ENCODE results near the gene SERPINA5. TPM values are rescaled to one million over a fixed set of nuclear protein-coding genes. Genes with fewer than 3 reads are reported as not detected.

The SERPINA5 gene
- total RNA-seq, 3 donors from 2014 or later (not counting 1 experiment from before 2014, with no cell fraction given), result not detected

GRCh38 chr14:94578712-94579111, 2.5 kb upstream of the SERPINA5 start:
- Histone ChIP-seq H3K4me1 (ENCODE audit: control insufficient read depth, insufficient read depth, low read length) (no peaks in the 10 kb centered on the region), H3K27ac (ENCODE audit: low read length) (no peak overlapping the region), H3K9me3 (ENCODE audit: control insufficient read depth, insufficient read depth, low read length) (no peaks in the 10 kb centered on the region), H3K27me3 (ENCODE audit: control insufficient read depth, insufficient read depth, low read length) (no peaks in the 10 kb centered on the region), H3K4me3 (ENCODE audit: low read length) (no peak overlapping the region), H3K36me3 (ENCODE audit: control insufficient read depth, insufficient read depth, low read length) (no peaks in the 10 kb centered on the region)
- intact Hi-C loops (cut with micrococcal nuclease), result no loop called here
- 82% methylated on average over 6 of the region's 6 CpGs for WGBS (ENCODE audit: insufficient coverage)
- TF ChIP-seq CTCF (IDR thresholded peaks at IDR 0.05), result no peak
- no peaks in the 10 kb centered on the region for H3K36me3 Mint-ChIP-seq
- DNase-seq (no peak), ATAC-seq (no peak)
- H3K4me1 Mint-ChIP-seq, result no peaks in the 10 kb centered on the region
- H3K4me3 Mint-ChIP-seq, result no peak overlapping the region
- H3K9me3 Mint-ChIP-seq, result no peaks in the 10 kb centered on the region
- no peaks in the 10 kb centered on the region for H3K27me3 Mint-ChIP-seq (ENCODE audit: low read depth in 2 of 2)
- no peak overlapping the region for H3K27ac Mint-ChIP-seq

- TF ChIP-seq CTCF (IDR thresholded peaks at IDR 0.05), result no peak
- Histone ChIP-seq H3K4me3 (ENCODE audit: low read length) (no peak overlapping the region), H3K4me1 (ENCODE audit: control insufficient read depth, insufficient read depth, low read length) (no peaks in the 10 kb centered on the region), H3K27ac (ENCODE audit: low read length) (no peak overlapping the region), H3K36me3 (ENCODE audit: control insufficient read depth, insufficient read depth, low read length) (no peaks in the 10 kb centered on the region), H3K27me3 (ENCODE audit: control insufficient read depth, insufficient read depth, low read length) (no peaks in the 10 kb centered on the region), H3K9me3 (ENCODE audit: control insufficient read depth, insufficient read depth, low read length) (no peaks in the 10 kb centered on the region)
- no peaks in the 10 kb centered on the region for H3K36me3 Mint-ChIP-seq
- 93% methylated on average over 7 of the region's 7 CpGs for WGBS (ENCODE audit: insufficient coverage)
- H3K4me3 Mint-ChIP-seq, result no peak overlapping the region
- no peak for DNase-seq
- no peaks in the 10 kb centered on the region for H3K9me3 Mint-ChIP-seq
- H3K27me3 Mint-ChIP-seq (ENCODE audit: low read depth in 2 of 2), result no peaks in the 10 kb centered on the region
- H3K27ac Mint-ChIP-seq, result no peak overlapping the region
- intact Hi-C loops (cut with micrococcal nuclease), result no loop called here
- no peaks in the 10 kb centered on the region for H3K4me1 Mint-ChIP-seq
- ATAC-seq, result no peak
Measured at GRCh38 chr14:94582199-94582750, 1.0 kb downstream of the SERPINA5 start.

GRCh38 chr14:94582851-94583250, 1.6 kb downstream of the SERPINA5 start:
- H3K27ac ChIP-seq (ENCODE audit: low read length), result no peak overlapping the region
- Mint-ChIP-seq H3K4me3 (no peak overlapping the region), H3K4me1 (no peaks in the 10 kb centered on the region), H3K27me3 (ENCODE audit: low read depth in 2 of 2) (no peaks in the 10 kb centered on the region), H3K36me3 (no peaks in the 10 kb centered on the region), H3K27ac (no peak overlapping the region), H3K9me3 (no peaks in the 10 kb centered on the region)
- H3K4me1 ChIP-seq (ENCODE audit: control insufficient read depth, insufficient read depth, low read length), result no peaks in the 10 kb centered on the region
- TF ChIP-seq CTCF (IDR thresholded peaks at IDR 0.05), result no peak
- H3K4me3 ChIP-seq (ENCODE audit: low read length), result no peak overlapping the region
- no peak for DNase-seq
- H3K36me3 ChIP-seq (ENCODE audit: control insufficient read depth, insufficient read depth, low read length), result no peaks in the 10 kb centered on the region
- no peaks in the 10 kb centered on the region for H3K27me3 ChIP-seq (ENCODE audit: control insufficient read depth, insufficient read depth, low read length)
- ATAC-seq, result no peak
- WGBS (ENCODE audit: insufficient coverage), result 91% methylated on average over 3 of the region's 3 CpGs
- intact Hi-C loops (cut with micrococcal nuclease), result no loop called here
- H3K9me3 ChIP-seq (ENCODE audit: control insufficient read depth, insufficient read depth, low read length), result no peaks in the 10 kb centered on the region

DNA sequence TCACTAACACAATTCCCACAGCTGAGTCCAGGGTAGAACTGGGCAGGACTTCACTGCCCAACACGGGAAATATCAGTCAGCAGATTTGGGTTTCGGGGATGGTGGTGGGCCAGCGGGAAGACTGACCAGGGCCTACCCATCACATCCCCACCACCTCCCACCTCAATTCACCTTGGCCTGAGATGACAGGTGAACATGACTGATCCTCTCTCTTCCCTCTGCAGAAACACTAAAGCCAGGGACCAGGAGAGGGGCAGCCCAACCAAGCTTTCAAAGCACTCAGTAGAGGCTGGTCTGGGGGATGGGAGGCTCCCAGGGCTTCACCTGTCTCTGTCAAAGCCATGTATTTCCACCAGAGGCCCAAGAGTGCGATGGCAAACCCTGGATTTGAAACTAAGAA, 2.3 kb downstream of the SERPINA5 start:
- no peaks in the 10 kb centered on the region for H3K27me3 Mint-ChIP-seq (ENCODE audit: low read depth in 2 of 2)

More for the DNA sequence above, 2.3 kb downstream of the SERPINA5 start:
- Histone ChIP-seq H3K9me3 (ENCODE audit: control insufficient read depth, insufficient read depth, low read length) (no peaks in the 10 kb centered on the region), H3K27ac (ENCODE audit: low read length) (no peak overlapping the region), H3K27me3 (ENCODE audit: control insufficient read depth, insufficient read depth, low read length) (no peaks in the 10 kb centered on the region), H3K4me1 (ENCODE audit: control insufficient read depth, insufficient read depth, low read length) (no peaks in the 10 kb centered on the region), H3K36me3 (ENCODE audit: control insufficient read depth, insufficient read depth, low read length) (no peaks in the 10 kb centered on the region), H3K4me3 (ENCODE audit: low read length) (no peak overlapping the region)
- ATAC-seq, result no peak
- H3K27ac Mint-ChIP-seq, result no peak overlapping the region
- no peaks in the 10 kb centered on the region for H3K4me1 Mint-ChIP-seq
- H3K36me3 Mint-ChIP-seq, result no peaks in the 10 kb centered on the region
- WGBS (ENCODE audit: insufficient coverage), result 80% methylated on average over 4 of the region's 4 CpGs
- no peak overlapping the region for H3K4me3 Mint-ChIP-seq
- intact Hi-C loops (cut with micrococcal nuclease), result no loop called here
- no peak for DNase-seq
- H3K9me3 Mint-ChIP-seq, result no peaks in the 10 kb centered on the region
- TF ChIP-seq CTCF (IDR thresholded peaks at IDR 0.05), result no peak

Measured in natural killer cell (primary cell).